AML-193 (cell line): ENCODE results near the gene CCT6A.
"Not testable (repeated sequence)": the region's sequence is repeated elsewhere in the genome, so short reads cannot be mapped to it uniquely, and the experiment has no call there.

Experiments used
- DNase-seq, 2 experiments: peaks; one replicate each; lab custom pipeline; 2025; lab: John Stamatoyannopoulos, UW

Gene CCT6A

GRCh38 chr7:56051053-56051338, 569 bp upstream of the CCT6A start:
- DNase-seq, result no peak

GRCh38 chr7:56053379-56053778, 1.8 kb downstream of the CCT6A start:
- no peak for DNase-seq

- DNase-seq, result no peak
Observed at GRCh38 chr7:56053993-56054392, 2.4 kb downstream of the CCT6A start.

- DNase-seq, result no peak
Observed at GRCh38 chr7:56062382-56062781, 10.8 kb downstream of the CCT6A start.

- DNase-seq, result no peak
Observed at GRCh38 chr7:56063500-56063881, 11.9 kb downstream of the CCT6A start.

- peak; percentile 77 to 80 for DNase-seq
Observed at GRCh38 chr7:56063882-56064625, 12.5 kb downstream of the CCT6A start, which contains the start of gene SUMF2. Gene SUMF2 (plus strand): TSS chr7:56064286. CDS start chr7:56064312, 26 bp downstream.

GRCh38 chr7:56066376-56066775, 14.8 kb downstream of the CCT6A start:
- DNase-seq, result not testable (repeated sequence)

GRCh38 chr7:56074371-56074791, 22.8 kb downstream of the CCT6A start:
- DNase-seq, result peak; percentile 44 to 51

GRCh38 chr7:56077681-56078080, 26.1 kb downstream of the CCT6A start:
- DNase-seq, result no peak

GRCh38 chr7:56078196-56078595, 26.6 kb downstream of the CCT6A start:
- DNase-seq, result no peak

- DNase-seq, result no peak
Observed at GRCh38 chr7:56079450-56080185, 28.1 kb downstream of the CCT6A start.

GRCh38 chr7:56080726-56081435, 29.3 kb downstream of the CCT6A start:
- not testable (repeated sequence) for DNase-seq

GRCh38 chr7:56081626-56082340, 30.2 kb downstream of the CCT6A start:
- no peak for DNase-seq

GRCh38 chr7:56083150-56083785, 31.7 kb downstream of the CCT6A start:
- DNase-seq, result no peak

- no peak for DNase-seq
Observed at GRCh38 chr7:56086761-56087160, 35.2 kb downstream of the CCT6A start.

GRCh38 chr7:56087445-56087844, 35.9 kb downstream of the CCT6A start:
- no peak for DNase-seq

GRCh38 chr7:56091591-56091990, 40.0 kb downstream of the CCT6A start:
- no peak for DNase-seq

- DNase-seq, result not testable (repeated sequence)
Observed at GRCh38 chr7:56092388-56092787, 40.8 kb downstream of the CCT6A start.

- no peak for DNase-seq
Observed at GRCh38 chr7:56092789-56093531, 41.4 kb downstream of the CCT6A start, which contains the start of gene PHKG1. Gene PHKG1 (minus strand): TSS chr7:56092952. CDS start chr7:56088941, 4,011 bp downstream.

- no peak for DNase-seq
Observed at GRCh38 chr7:56097700-56098099, 46.1 kb downstream of the CCT6A start.
